VCaP (cell line): ENCODE results near the gene ADAMTS19.

Source experiments
- H3K27ac ChIP-seq: fragments of 450-650 bp; 2 replicates; pipeline ENCODE4 v1.5.1; 2017
- TF ChIP-seq, protein P1 (sequence below): fragments of 450-650 bp; conservative IDR thresholded peaks from 2 replicates; pipeline ENCODE4 v1.5.1; 2017; ENCODE audit warnings: mild to moderate bottlenecking, moderate library complexity

The ADAMTS19 gene

DNA sequence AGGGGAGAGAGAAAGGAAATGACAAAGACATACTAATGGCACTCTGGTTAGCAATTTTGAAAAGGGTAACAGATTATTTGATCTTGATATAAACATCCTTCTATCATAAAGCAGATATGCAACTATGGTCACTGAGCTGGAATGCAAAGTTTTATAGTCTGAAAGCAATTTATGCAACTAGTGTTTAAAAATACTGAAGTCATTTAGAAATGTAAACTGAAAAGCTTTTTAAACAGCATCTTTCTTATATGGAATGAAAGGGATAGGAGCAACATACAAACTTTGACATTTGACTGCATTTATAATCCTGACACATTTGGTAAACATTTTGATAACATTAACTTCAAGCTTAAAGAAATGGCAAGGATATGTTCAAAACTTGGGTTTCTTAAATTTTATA is 28.7 kb upstream of the ADAMTS19 start:
- TF ChIP-seq, protein P1, sequence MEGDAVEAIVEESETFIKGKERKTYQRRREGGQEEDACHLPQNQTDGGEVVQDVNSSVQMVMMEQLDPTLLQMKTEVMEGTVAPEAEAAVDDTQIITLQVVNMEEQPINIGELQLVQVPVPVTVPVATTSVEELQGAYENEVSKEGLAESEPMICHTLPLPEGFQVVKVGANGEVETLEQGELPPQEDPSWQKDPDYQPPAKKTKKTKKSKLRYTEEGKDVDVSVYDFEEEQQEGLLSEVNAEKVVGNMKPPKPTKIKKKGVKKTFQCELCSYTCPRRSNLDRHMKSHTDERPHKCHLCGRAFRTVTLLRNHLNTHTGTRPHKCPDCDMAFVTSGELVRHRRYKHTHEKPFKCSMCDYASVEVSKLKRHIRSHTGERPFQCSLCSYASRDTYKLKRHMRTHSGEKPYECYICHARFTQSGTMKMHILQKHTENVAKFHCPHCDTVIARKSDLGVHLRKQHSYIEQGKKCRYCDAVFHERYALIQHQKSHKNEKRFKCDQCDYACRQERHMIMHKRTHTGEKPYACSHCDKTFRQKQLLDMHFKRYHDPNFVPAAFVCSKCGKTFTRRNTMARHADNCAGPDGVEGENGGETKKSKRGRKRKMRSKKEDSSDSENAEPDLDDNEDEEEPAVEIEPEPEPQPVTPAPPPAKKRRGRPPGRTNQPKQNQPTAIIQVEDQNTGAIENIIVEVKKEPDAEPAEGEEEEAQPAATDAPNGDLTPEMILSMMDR = no peak
- no peak overlapping the region for H3K27ac ChIP-seq

DNA sequence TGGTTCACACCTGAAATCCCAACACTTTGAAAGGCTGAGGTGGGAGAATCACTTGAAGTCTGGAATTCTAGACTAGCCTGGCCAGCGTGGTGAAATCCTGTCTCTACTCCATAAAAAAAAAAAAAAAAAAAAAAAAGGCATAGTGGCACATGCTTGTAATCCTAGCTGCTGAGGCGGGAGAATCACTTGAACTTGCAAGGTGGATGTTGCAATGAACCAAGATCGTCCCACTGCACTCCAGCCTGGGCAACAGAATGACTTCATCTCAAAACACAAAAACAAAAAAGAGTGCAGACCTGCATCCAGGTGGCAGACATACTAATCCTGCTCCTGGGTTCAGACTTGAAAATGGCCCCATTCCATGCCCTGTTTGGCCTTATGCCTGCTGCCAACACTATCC is 21.8 kb upstream of the ADAMTS19 start:
- TF ChIP-seq, protein P1 = no peak
- no peak overlapping the region for H3K27ac ChIP-seq

DNA sequence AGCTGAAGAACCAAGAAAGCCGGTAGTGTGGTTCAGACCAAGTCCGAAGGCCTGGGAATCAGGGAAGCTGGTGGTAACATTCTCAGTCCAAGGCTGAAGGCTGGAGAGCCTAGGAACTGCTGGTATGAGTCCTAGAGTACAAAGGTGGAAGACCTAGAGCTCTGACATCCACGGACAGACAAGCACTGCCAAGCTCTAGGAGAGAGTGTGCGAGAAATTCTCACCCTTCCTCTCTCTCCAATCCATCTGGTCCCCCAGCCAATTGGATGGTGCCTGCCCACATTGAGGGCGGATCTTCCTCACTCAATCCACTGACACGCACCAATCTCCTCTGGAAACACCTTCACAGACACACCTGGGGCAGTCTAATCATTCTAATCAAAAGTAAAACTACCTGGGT is 19.7 kb upstream of the ADAMTS19 start:
- no peak overlapping the region for H3K27ac ChIP-seq

DNA sequence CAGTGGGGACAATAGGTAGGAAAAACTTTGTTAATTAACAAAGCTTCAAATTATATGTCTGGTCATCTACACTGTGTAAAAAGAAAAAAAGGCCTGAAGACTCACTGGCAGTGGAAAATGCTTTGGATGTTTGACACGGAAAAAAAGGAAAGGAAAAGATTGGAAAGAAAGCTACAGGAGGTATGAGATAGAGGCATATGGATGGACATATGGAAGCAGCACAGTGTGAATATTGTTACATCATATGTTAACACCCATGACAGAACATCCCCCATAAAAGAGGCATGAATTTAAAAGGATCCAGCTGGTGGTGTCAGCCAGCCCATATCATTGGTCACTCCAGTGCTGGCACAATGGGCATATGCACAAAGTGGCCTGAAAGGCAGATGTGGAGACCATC is 19.0 kb upstream of the ADAMTS19 start:
- TF ChIP-seq, protein P1 = no peak
- H3K27ac ChIP-seq = no peak overlapping the region

More for the DNA sequence above, 19.7 kb upstream of the ADAMTS19 start:
- TF ChIP-seq, protein P1 = no peak

DNA sequence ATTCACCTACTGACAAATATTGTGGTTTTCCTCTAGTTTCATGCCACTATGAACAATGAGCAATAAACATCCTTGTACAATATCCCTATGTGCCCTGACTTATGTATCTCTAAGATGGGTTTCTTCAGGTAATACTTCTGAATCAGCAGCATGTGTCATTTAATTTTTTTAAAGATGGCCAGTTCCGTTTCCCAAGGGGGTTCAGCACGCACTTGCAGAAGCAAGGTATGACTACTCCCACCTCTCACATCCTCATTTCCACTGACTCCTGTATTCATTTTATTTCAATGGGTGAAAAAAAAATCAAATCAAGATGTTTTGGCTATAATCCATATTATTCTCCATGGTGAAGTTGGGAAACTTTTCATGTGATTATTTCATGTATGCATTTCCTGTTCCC is 14.7 kb upstream of the ADAMTS19 start:
- TF ChIP-seq, protein P1 = no peak
- H3K27ac ChIP-seq = no peak overlapping the region

DNA sequence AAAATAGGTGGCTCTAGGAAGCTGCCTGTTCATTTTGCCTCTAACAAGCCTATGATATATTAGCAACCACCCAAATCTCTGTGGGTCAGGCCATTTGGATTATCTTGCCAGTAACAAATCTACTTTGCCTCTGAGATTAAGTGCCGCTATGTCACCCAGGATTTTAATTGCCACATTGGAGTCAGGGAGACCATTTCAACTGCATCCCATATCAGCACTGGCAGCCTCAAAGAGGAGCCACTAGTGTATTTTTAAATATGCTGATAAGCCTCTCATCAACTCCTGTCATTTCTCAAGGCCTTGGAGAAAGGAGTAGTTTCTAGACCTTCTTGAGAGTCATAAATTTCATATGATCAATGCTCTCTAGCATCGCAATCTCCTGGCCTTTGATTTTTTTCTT is 12.1 kb upstream of the ADAMTS19 start:
- H3K27ac ChIP-seq = no peak overlapping the region
- TF ChIP-seq, protein P1 = no peak

DNA sequence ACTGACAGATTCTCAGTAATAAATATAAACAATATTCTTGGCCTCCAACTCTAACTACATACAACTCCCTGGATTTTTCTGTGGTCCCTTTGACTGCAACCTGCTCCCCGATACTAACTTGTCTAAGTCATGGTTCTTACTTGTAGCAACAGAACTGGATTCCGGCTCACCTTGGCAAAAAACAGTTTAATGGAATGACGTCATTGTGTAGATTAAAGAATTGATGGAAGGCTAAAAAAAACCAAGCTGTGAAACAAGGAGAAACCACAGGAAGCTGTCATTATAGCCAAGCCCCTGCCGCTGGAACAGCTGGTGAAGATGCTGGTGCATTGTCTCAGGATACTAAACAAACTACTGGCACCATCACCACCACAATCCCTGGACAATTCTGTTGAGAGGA is 11.4 kb upstream of the ADAMTS19 start:
- TF ChIP-seq, protein P1 = no peak
- no peak overlapping the region for H3K27ac ChIP-seq

DNA sequence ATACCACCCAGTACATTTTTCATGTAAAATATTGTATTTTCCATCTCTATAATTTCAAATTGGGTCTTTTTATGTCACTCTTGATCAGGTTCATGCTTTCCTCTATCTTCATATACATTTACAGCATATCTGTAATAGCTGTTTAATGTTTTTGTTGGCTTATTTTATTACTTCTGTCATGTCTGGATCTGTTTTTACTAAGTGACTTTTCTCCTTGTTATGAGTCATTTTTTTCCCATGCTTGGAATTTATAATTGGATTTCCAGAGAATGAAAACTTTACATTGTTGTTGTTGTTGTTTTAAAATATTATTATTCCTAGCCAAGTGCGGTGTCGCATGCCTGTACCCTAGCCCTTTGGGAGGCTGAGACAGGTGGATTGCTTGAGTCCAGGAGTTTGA is 5.6 kb upstream of the ADAMTS19 start:
- H3K27ac ChIP-seq = no peak overlapping the region
- TF ChIP-seq, protein P1 = no peak
